ENCODE measurements around the gene CNOT9. TPM values are rescaled to one million over a fixed set of nuclear protein-coding genes. Genes with fewer than 3 reads are reported as not detected.

The CNOT9 gene
- total and polyA plus RNA-seq, 2 of the 13 experiments (the other 11 are each of a cell fraction or from before 2014, with no cell fraction given), result 82.6 to 92.4 TPM

GRCh38 chr2:218642121-218642656 is 73.5 kb downstream of the CNOT9 start:
- no peak overlapping the region for H3K4me3 ChIP-seq (replicated peaks in 1 of 3; ENCODE audit: insufficient read depth in 1 of 3, low read depth in 2 of 3, low read length in 3 of 3)
- H4K20me1 ChIP-seq (ENCODE audit: insufficient read depth, low read length), result no peaks in the 10 kb centered on the region
- no TSS peak for BruUV-seq (replicated peaks)
- H3K36me3 ChIP-seq (replicated peaks in 1 of 2; ENCODE audit: control insufficient read depth in 1 of 2, insufficient read depth in 2 of 2, low read length in 2 of 2), result peaks cover 46 to 74% of the 10 kb centered on the region in 2 experiments
- DNase-seq (ENCODE audit: low spot score) (no peak), ATAC-seq (peak; percentile 4; the same call in 1 of the 3 replicates), FAIRE-seq (no peak)
- no peak overlapping the region for H3K27ac ChIP-seq (ENCODE audit: extremely low read length, insufficient read depth, low read length)
- no peaks in the 10 kb centered on the region for H3K79me2 ChIP-seq (ENCODE audit: insufficient read depth, low read length)
- POLR2A ChIA-PET, result no interaction called here
- H3K9me3 ChIP-seq (ENCODE audit: low read length), result no peaks in the 10 kb centered on the region
- in situ Hi-C loops (cut with HindIII; ENCODE audit: extremely low pct_ligation_motif_present, low pct_unique_long_range_greater_than_20kb) (no loop called here), intact Hi-C loops (cut with micrococcal nuclease; ENCODE audit: unreplicated experiment) (no loop called here)
- CTCF ChIA-PET (ENCODE audit: low intra/inter-chr PET ratio, low total read pairs), result no interaction called here
- no peak overlapping the region for H3K9ac ChIP-seq (ENCODE audit: insufficient read depth, low read depth, low read length)
- H3K4me2 ChIP-seq (ENCODE audit: low read depth, low read length), result no peak overlapping the region
- H2AFZ ChIP-seq (ENCODE audit: low read length), result no peak overlapping the region
- peaks cover 11% of the 10 kb centered on the region; the same call in 1 of the 2 replicates for H3K4me1 ChIP-seq (ENCODE audit: insufficient read depth, low read length)
- 96% methylated on average over 14 of the region's 18 CpGs for WGBS (ENCODE audit: low lambda C conversion rate)
- H3K27me3 ChIP-seq (ENCODE audit: control insufficient read depth in 1 of 2, insufficient read depth in 2 of 2, low read length in 2 of 2), result no peaks in the 10 kb centered on the region
- TF ChIP-seq ZNF441 (CRISPR knock-in tag; IDR thresholded peaks at IDR 0.05; ENCODE audit: borderline replicate concordance), result no peak
- TF ChIP-seq AGO2 (optimal IDR thresholded peaks at IDR 0.05; ENCODE audit: low read depth, low read length), result peak; percentile 78
- TF ChIP-seq, protein P1, sequence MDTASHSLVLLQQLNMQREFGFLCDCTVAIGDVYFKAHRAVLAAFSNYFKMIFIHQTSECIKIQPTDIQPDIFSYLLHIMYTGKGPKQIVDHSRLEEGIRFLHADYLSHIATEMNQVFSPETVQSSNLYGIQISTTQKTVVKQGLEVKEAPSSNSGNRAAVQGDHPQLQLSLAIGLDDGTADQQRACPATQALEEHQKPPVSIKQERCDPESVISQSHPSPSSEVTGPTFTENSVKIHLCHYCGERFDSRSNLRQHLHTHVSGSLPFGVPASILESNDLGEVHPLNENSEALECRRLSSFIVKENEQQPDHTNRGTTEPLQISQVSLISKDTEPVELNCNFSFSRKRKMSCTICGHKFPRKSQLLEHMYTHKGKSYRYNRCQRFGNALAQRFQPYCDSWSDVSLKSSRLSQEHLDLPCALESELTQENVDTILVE (CRISPR knock-in tag; IDR thresholded peaks at IDR 0.05), result no peak
- TF ChIP-seq NAIF1 (CRISPR knock-in tag; IDR thresholded peaks at IDR 0.05; ENCODE audit: borderline replicate concordance), result no peak
- TF ChIP-seq THAP9 (CRISPR knock-in tag; IDR thresholded peaks at IDR 0.05; ENCODE audit: borderline replicate concordance), result no peak
- no peak for TF ChIP-seq CREB1 (IDR thresholded peaks at IDR 0.05)
- TF ChIP-seq CREB1 (CRISPR knock-in tag; IDR thresholded peaks at IDR 0.05), result no peak
- TF ChIP-seq CBFB (CRISPR knock-in tag; IDR thresholded peaks at IDR 0.05), result no peak
- TF ChIP-seq GZF1 (CRISPR knock-in tag; IDR thresholded peaks at IDR 0.05), result no peak
- no peak for TF ChIP-seq DNMT3B (CRISPR knock-in tag; conservative IDR thresholded peaks at IDR 0.05)
- TF ChIP-seq ZNF749 (CRISPR knock-in tag; IDR thresholded peaks at IDR 0.05; ENCODE audit: borderline replicate concordance), result no peak
- TF ChIP-seq RBFOX2 (IDR thresholded peaks at IDR 0.05; ENCODE audit: low read depth, low read length), result peak; percentile 30
- peak; percentile 90 for TF ChIP-seq ZC3H13 (CRISPR knock-in tag; IDR thresholded peaks at IDR 0.05)
- no peak for TF ChIP-seq ZNF577 (CRISPR knock-in tag; IDR thresholded peaks at IDR 0.05; ENCODE audit: borderline replicate concordance, low read depth)
- no peak for TF ChIP-seq ZNF263 (CRISPR knock-in tag; IDR thresholded peaks at IDR 0.05)
- TF ChIP-seq, protein P2, sequence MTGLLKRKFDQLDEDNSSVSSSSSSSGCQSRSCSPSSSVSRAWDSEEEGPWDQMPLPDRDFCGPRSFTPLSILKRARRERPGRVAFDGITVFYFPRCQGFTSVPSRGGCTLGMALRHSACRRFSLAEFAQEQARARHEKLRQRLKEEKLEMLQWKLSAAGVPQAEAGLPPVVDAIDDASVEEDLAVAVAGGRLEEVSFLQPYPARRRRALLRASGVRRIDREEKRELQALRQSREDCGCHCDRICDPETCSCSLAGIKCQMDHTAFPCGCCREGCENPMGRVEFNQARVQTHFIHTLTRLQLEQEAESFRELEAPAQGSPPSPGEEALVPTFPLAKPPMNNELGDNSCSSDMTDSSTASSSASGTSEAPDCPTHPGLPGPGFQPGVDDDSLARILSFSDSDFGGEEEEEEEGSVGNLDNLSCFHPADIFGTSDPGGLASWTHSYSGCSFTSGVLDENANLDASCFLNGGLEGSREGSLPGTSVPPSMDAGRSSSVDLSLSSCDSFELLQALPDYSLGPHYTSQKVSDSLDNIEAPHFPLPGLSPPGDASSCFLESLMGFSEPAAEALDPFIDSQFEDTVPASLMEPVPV (CRISPR knock-in tag; IDR thresholded peaks at IDR 0.05), result no peak
- no peak for TF ChIP-seq DR1 (CRISPR knock-in tag; IDR thresholded peaks at IDR 0.05)
- TF ChIP-seq, protein P3, sequence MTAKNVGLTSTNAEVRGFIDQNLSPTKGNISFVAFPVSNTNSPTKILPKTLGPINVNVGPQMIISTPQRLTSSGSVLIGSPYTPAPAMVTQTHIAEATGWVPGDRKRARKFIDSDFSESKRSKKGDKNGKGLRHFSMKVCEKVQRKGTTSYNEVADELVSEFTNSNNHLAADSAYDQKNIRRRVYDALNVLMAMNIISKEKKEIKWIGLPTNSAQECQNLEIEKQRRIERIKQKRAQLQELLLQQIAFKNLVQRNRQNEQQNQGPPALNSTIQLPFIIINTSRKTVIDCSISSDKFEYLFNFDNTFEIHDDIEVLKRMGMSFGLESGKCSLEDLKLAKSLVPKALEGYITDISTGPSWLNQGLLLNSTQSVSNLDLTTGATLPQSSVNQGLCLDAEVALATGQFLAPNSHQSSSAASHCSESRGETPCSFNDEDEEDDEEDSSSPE (CRISPR knock-in tag; IDR thresholded peaks at IDR 0.05), result no peak
- TF ChIP-seq ZNF460 (CRISPR knock-in tag; IDR thresholded peaks at IDR 0.05; ENCODE audit: borderline replicate concordance), result no peak
- TF ChIP-seq YEATS2 (CRISPR knock-in tag; IDR thresholded peaks at IDR 0.05; ENCODE audit: borderline replicate concordance), result no peak

Measured in HepG2 (cell line).